GM12892 (cell line): ENCODE data around the gene GTSF1L.

Source experiments
- POLR2A ChIP-seq: IDR thresholded peaks from 2 replicates; pipeline ENCODE4 v1.6.1; 2011; ENCODE audit warnings: low read depth, low read length, control low read depth
- POLR2AphosphoS5 ChIP-seq: IDR thresholded peaks from 2 replicates; pipeline ENCODE4 v1.6.1; 2011; ENCODE audit warnings: low read depth, low read length, control low read depth

DNA sequence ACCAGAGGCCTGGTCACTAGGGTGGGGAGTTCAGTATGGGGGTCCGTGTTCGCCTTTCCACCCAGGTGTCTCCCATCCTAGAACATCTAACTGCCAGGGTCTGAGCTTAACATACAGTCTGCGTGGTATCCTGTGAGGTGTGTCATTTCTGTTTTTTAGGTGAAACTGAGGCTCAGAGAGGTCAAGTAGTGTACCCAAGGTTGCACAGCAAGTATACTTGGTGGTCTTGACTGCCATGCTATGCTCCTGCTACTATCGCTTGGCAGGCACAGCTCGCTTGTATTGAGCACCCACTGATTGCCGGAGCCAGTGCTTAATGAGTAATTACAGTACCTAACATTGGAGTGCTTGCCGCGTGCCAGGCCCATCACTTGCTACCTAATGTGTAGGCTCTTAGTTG, 26.2 kb downstream of the GTSF1L start:
- no peak for TF ChIP-seq POLR2A
- TF ChIP-seq POLR2AphosphoS5, result no peak
